ENCODE measurements around the gene LYL1. TPM values are rescaled to one million over a fixed set of nuclear protein-coding genes. Genes with fewer than 3 reads are reported as not detected.
A peak's percentile ranks its signal among the peaks of the same experiment; 100 is the strongest.

LYL1 gene
- total RNA-seq, 1 donor: 0.36 TPM

DNA sequence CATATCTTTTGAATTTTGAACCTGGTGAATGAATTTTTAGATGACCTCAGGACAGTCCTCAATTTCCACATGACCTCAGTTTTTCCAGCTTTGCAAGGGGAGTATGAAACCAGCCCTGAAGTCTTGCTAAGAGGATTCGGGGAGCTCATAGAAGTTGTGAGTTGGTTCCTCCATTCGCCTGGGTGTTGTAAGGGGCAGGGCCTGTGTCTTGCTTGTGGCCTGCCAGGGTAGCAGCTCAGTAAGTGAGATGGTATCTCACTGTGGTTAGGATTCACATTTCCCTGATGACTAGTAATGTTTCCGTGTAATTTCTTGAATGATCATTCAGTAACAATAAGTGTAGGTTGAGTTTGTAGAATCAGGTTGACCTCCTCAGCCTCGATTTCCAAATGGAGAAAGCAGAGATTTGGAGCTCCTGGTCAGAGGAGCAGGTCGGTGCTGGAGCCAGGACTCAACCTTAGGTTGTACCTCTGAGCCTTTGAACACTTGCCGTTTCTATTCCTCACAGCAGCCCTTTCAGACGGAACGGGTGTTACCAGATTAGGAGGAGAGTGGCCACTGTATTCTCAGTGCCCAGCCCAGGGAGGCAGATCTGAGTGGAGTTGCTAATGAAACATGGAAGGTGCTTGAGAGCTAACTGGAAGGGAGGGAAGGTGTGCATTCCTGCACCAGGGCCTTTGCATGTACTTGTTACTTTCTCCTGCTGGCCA, 30.0 kb upstream of the LYL1 start:
- H4K20me1 ChIP-seq (ENCODE audit: insufficient read depth, low read length): peaks cover 67% of the 10 kb centered on the region

DNA sequence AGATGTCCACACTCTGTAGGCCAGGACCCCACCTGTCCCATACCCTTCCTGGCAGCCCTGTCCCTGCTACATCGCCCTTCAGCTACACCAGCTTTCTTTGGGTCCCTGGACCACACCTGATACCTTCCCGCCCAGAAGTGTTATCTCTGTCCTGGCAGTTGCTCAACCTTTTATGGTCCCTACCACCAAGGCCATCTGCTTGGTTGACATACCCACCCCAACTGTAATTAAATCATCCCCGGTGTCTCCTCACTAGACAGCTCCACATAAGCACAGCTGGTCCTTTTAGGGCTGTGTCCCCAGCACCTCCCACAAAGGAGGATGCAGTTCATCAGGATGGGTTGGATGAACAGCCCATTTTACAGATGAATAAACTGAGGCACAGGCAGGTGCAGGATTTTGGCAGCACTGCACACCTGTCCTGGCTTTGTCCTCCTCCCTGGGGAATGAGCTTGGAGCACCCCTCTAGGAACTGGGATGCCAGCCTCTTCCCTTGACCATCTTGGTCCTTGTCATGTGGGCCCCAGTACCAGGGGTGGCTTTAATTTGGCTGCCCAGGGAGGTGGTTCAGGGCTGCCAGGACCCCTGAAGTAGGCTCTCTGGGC, 28.3 kb upstream of the LYL1 start:
- Histone ChIP-seq H3K36me3 (ENCODE audit: insufficient read depth, low read length) (peaks cover 22% of the 10 kb centered on the region), H4K20me1 (ENCODE audit: insufficient read depth, low read length) (peaks cover 78% of the 10 kb centered on the region)

More for the DNA sequence above, 30.0 kb upstream of the LYL1 start:
- no peak for TF ChIP-seq CTCF (IDR thresholded peaks at IDR 0.05; ENCODE audit: extremely low read depth, low read depth, low read length)
- no peak overlapping the region for H3K4me3 ChIP-seq (ENCODE audit: insufficient read depth, low read length)
- no peak overlapping the region for H2AFZ ChIP-seq (ENCODE audit: low read length)
- peak overlapping the region; percentile 77 for H3K27ac ChIP-seq (ENCODE audit: low read depth, low read length)
- H3K79me2 ChIP-seq (ENCODE audit: insufficient read depth, low read length): peaks cover 91% of the 10 kb centered on the region
- no peaks in the 10 kb centered on the region for H3K27me3 ChIP-seq (ENCODE audit: insufficient read depth, low read length)
- peak overlapping the region; percentile 57 for H3K4me2 ChIP-seq (ENCODE audit: insufficient read depth, low read length)
- H3K9me3 ChIP-seq (ENCODE audit: low read depth, low read length): no peaks in the 10 kb centered on the region
- H3K4me1 ChIP-seq (ENCODE audit: insufficient read depth, low read length): peaks cover 35% of the 10 kb centered on the region
- peak; percentile 97 for DNase-seq (ENCODE audit: insufficient read length, low spot score, missing footprints)
- H3K36me3 ChIP-seq (ENCODE audit: insufficient read depth, low read length): peaks cover 28% of the 10 kb centered on the region

DNA sequence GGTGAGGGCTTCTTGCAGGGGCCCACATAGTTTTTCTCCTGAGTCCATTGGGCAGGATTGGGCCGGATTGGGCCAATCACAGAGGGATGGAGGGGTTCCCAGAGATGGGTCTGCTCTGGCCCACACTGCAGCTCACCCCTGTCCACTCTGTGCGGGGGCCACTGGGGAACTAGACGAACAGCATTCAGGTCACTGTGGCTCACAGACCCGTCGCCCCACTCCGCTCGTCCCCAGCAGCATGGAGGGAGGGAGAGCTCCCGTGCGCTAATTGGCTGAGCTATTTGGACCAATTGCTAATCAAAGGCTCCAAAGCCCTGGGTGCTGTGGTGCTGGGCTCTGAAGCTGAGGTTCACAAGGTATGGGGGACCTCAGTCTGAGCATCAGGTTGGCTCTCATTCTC, 26.7 kb upstream of the LYL1 start:
- no peak for TF ChIP-seq CTCF (IDR thresholded peaks at IDR 0.05; ENCODE audit: extremely low read depth, low read depth, low read length)
- H3K4me3 ChIP-seq (ENCODE audit: insufficient read depth, low read length): no peak overlapping the region
- no peak overlapping the region for H2AFZ ChIP-seq (ENCODE audit: low read length)
- peaks cover 38% of the 10 kb centered on the region for H3K4me1 ChIP-seq (ENCODE audit: insufficient read depth, low read length)
- no peaks in the 10 kb centered on the region for H3K27me3 ChIP-seq (ENCODE audit: insufficient read depth, low read length)
- peaks cover 70% of the 10 kb centered on the region for H4K20me1 ChIP-seq (ENCODE audit: insufficient read depth, low read length)
- H3K36me3 ChIP-seq (ENCODE audit: insufficient read depth, low read length): peaks cover 22% of the 10 kb centered on the region
- H3K27ac ChIP-seq (ENCODE audit: low read depth, low read length): no peak overlapping the region
- H3K9me3 ChIP-seq (ENCODE audit: low read depth, low read length): no peaks in the 10 kb centered on the region
- peak; percentile 52 for DNase-seq (ENCODE audit: insufficient read length, low spot score, missing footprints)
- peaks cover 92% of the 10 kb centered on the region for H3K79me2 ChIP-seq (ENCODE audit: insufficient read depth, low read length)
- H3K4me2 ChIP-seq (ENCODE audit: insufficient read depth, low read length): no peak overlapping the region

More for the DNA sequence above, 28.3 kb upstream of the LYL1 start:
- Histone ChIP-seq H3K27ac (ENCODE audit: low read depth, low read length) (peak overlapping the region; percentile 77), H3K4me1 (ENCODE audit: insufficient read depth, low read length) (peaks cover 42% of the 10 kb centered on the region), H3K79me2 (ENCODE audit: insufficient read depth, low read length) (peaks cover 92% of the 10 kb centered on the region), H3K27me3 (ENCODE audit: insufficient read depth, low read length) (no peaks in the 10 kb centered on the region), H3K4me3 (ENCODE audit: insufficient read depth, low read length) (no peak overlapping the region), H3K4me2 (ENCODE audit: insufficient read depth, low read length) (no peak overlapping the region), H2AFZ (ENCODE audit: low read length) (no peak overlapping the region), H3K9me3 (ENCODE audit: low read depth, low read length) (no peaks in the 10 kb centered on the region)
- no peak for DNase-seq (ENCODE audit: insufficient read length, low spot score, missing footprints)
- TF ChIP-seq CTCF (IDR thresholded peaks at IDR 0.05; ENCODE audit: extremely low read depth, low read depth, low read length): no peak

- H3K36me3 ChIP-seq (ENCODE audit: insufficient read depth, low read length): peaks cover 17% of the 10 kb centered on the region
- H3K4me2 ChIP-seq (ENCODE audit: insufficient read depth, low read length): no peak overlapping the region
- DNase-seq (ENCODE audit: insufficient read length, low spot score, missing footprints): peak; percentile 46
- H3K4me1 ChIP-seq (ENCODE audit: insufficient read depth, low read length): peaks cover 30% of the 10 kb centered on the region
- H3K9me3 ChIP-seq (ENCODE audit: low read depth, low read length): no peaks in the 10 kb centered on the region
- no peak overlapping the region for H3K4me3 ChIP-seq (ENCODE audit: insufficient read depth, low read length)
- no peak overlapping the region for H2AFZ ChIP-seq (ENCODE audit: low read length)
- H3K79me2 ChIP-seq (ENCODE audit: insufficient read depth, low read length): peaks cover 92% of the 10 kb centered on the region
- no peak for TF ChIP-seq CTCF (IDR thresholded peaks at IDR 0.05; ENCODE audit: extremely low read depth, low read depth, low read length)
- peak overlapping the region; percentile 43 for H3K27ac ChIP-seq (ENCODE audit: low read depth, low read length)
- H4K20me1 ChIP-seq (ENCODE audit: insufficient read depth, low read length): peaks cover 65% of the 10 kb centered on the region
- H3K27me3 ChIP-seq (ENCODE audit: insufficient read depth, low read length): no peaks in the 10 kb centered on the region
These were observed 25.9 kb upstream of the LYL1 start for GRCh38 chr19:13128583-13128982.
